T follicular helper cell (primary cell): Measurements from ENCODE around the gene CD68.

Source experiments
- DNase-seq: peaks from one replicate; pipeline ENCODE4 v3.0.0-alpha.2; 2020; ENCODE audit warnings: low read depth
- total RNA-seq, 2 experiments: gene quantifications; one replicate each; lab custom pipeline; 2026; lab: John Stamatoyannopoulos, UW

CD68 gene
- total RNA-seq: 0 to 0.04 reads per million in 2 experiments

GRCh38 chr17:7579001-7579833, at the start of gene CD68:
CD68 (plus strand) TSS chr17:7579638; CDS start chr17:7579678, 40 bp downstream.
- no peak for DNase-seq

- DNase-seq: no peak
Observed at GRCh38 chr17:7530023-7530900, 49.2 kb upstream of the CD68 start.

- no peak for DNase-seq
Observed at GRCh38 chr17:7538050-7538449, 41.4 kb upstream of the CD68 start.

- no peak for DNase-seq
Observed at GRCh38 chr17:7538891-7539545, 40.4 kb upstream of the CD68 start.

- no peak for DNase-seq
Observed at GRCh38 chr17:7541074-7541621, 38.3 kb upstream of the CD68 start.

GRCh38 chr17:7544911-7545310, 34.5 kb upstream of the CD68 start:
- DNase-seq: no peak

- peak; percentile 26 for DNase-seq
Observed at GRCh38 chr17:7548585-7549400, 30.6 kb upstream of the CD68 start, which contains the start of gene TNFSF12. TNFSF12 (plus strand) TSS chr17:7549058; CDS start chr17:7549154, 96 bp downstream.

GRCh38 chr17:7549401-7550055, 29.9 kb upstream of the CD68 start:
- peak; percentile 12 for DNase-seq

- no peak for DNase-seq
Observed at GRCh38 chr17:7550344-7550743, 29.1 kb upstream of the CD68 start.

- no peak for DNase-seq
Observed at GRCh38 chr17:7551396-7551795, 28.0 kb upstream of the CD68 start.

GRCh38 chr17:7552621-7553051, 26.8 kb upstream of the CD68 start:
- no peak for DNase-seq

GRCh38 chr17:7553356-7553755, 26.1 kb upstream of the CD68 start:
- DNase-seq: no peak

- no peak for DNase-seq
Observed at GRCh38 chr17:7555320-7555948, 24.0 kb upstream of the CD68 start.

GRCh38 chr17:7556627-7557026, 22.8 kb upstream of the CD68 start:
- no peak for DNase-seq

GRCh38 chr17:7557147-7557764, 22.2 kb upstream of the CD68 start:
- no peak for DNase-seq

- no peak for DNase-seq
Observed at GRCh38 chr17:7557775-7558543, 21.5 kb upstream of the CD68 start.

GRCh38 chr17:7558544-7559319, 20.7 kb upstream of the CD68 start, which contains the start of gene TNFSF13:
TNFSF13 (plus strand) TSS chr17:7558750; CDS start chr17:7559040, 290 bp downstream.
- no peak for DNase-seq
